OCI-LY7 (cell line): Measurements from ENCODE around the gene CLSTN3. TPM values are rescaled to one million over a fixed set of nuclear protein-coding genes. Genes with fewer than 3 reads are reported as not detected.

Experiments
- BruUV-seq: library from RNA; stranded (reverse); fragments of 400-500 nt; replicated peaks from 2 replicates; lab custom pipeline; 2021; lab: Mats Ljungman, UMichigan
- CTCF ChIA-PET: fragments of 300-600 bp; sonication (Branson Sonifier 250); formaldehyde crosslinking; loops from one replicate; lab custom pipeline; 2022; ENCODE audit warnings: antibody characterized with exemption; ENCODE audit not compliant: unreplicated experiment; lab: Charles Lee
- POLR2A ChIA-PET: fragments of 300-600 bp; sonication (Branson Sonifier 250); formaldehyde crosslinking; loops from one replicate; lab custom pipeline; 2022; ENCODE audit warnings: antibody characterized with exemption; lab: Charles Lee
- DNase-seq: peaks from one replicate; pipeline ENCODE4 v3.0.0-alpha.2; 2015; ENCODE audit warnings: low spot score
- H2AFZ ChIP-seq: fragments of 200-600 bp; sonication (generic), shearing (Covaris generic); 2 replicates; pipeline ENCODE4 v1.6.1; 2014; ENCODE audit warnings: mild to moderate bottlenecking, antibody characterized with exemption, low read length, moderate library complexity
- H3K27ac ChIP-seq: fragments of 200-600 bp; sonication (generic); 2 replicates; pipeline ENCODE4 v1.5.1; 2014; ENCODE audit warnings: mixed run types, low read depth, mild to moderate bottlenecking, moderate library complexity, low read length, inconsistent platforms; ENCODE audit not compliant: poor library complexity, severe bottlenecking
- H3K36me3 ChIP-seq: fragments of 200-600 bp; sonication (generic); 2 replicates; pipeline ENCODE4 v1.6.1; 2014; ENCODE audit warnings: mild to moderate bottlenecking, antibody characterized with exemption, low read length, moderate library complexity, mixed read lengths; ENCODE audit not compliant: insufficient read depth
- H3K4me1 ChIP-seq: fragments of 200-600 bp; sonication (generic); 2 replicates; pipeline ENCODE4 v1.5.1; 2014; ENCODE audit warnings: mild to moderate bottlenecking, low read length; ENCODE audit not compliant: insufficient read depth, poor library complexity, severe bottlenecking
- H3K4me2 ChIP-seq: fragments of 200-600 bp; sonication (generic); 2 replicates; pipeline ENCODE4 v1.6.1; 2014; ENCODE audit warnings: mild to moderate bottlenecking, low read length
- H3K4me3 ChIP-seq: fragments of 200-600 bp; sonication (generic); 2 replicates; pipeline ENCODE4 v1.5.1; 2014; ENCODE audit warnings: mild to moderate bottlenecking, low read depth, low read length; ENCODE audit not compliant: poor library complexity, severe bottlenecking
- H3K79me2 ChIP-seq: fragments of 200-600 bp; sonication (generic); 2 replicates; pipeline ENCODE4 v1.6.1; 2016; ENCODE audit warnings: low read depth, mild to moderate bottlenecking, low read length, moderate library complexity, mixed read lengths; ENCODE audit not compliant: insufficient read depth
- H3K9me2 ChIP-seq: fragments of 200-600 bp; sonication (generic); 2 replicates; pipeline ENCODE4 v1.6.1; 2016; ENCODE audit warnings: mild to moderate bottlenecking, low read length, mixed read lengths; ENCODE audit not compliant: insufficient read depth
- H3K9me3 ChIP-seq: fragments of 200-600 bp; sonication (generic); 2 replicates; pipeline ENCODE4 v1.6.1; 2014; ENCODE audit warnings: mild to moderate bottlenecking, mixed run types, low read length, mixed read lengths
- H4K20me1 ChIP-seq: fragments of 200-600 bp; sonication (generic); 2 replicates; pipeline ENCODE4 v1.6.1; 2014; ENCODE audit warnings: mild to moderate bottlenecking, antibody characterized with exemption, low read length, moderate library complexity, mixed read lengths; ENCODE audit not compliant: insufficient read depth
- CTCF ChIP-seq: fragments of 200-600 bp; sonication (generic); conservative IDR thresholded peaks from 2 replicates; pipeline ENCODE4 v1.5.1; 2014; ENCODE audit warnings: mild to moderate bottlenecking, antibody characterized with exemption, low read length, moderate library complexity, mixed read lengths
- EZH2phosphoT487 ChIP-seq: fragments of 200-600 bp; sonication (generic); IDR thresholded peaks from 2 replicates; pipeline ENCODE4 v1.6.1; 2018; ENCODE audit warnings: low read depth, borderline replicate concordance, mild to moderate bottlenecking, mixed run types, antibody characterized with exemption, low read length, moderate library complexity, mixed read lengths
- intact Hi-C: fragments of 100-400 bp; cut with micrococcal nuclease; formaldehyde crosslinking; loops from one replicate; pipeline ENCODE4 v1.10.0; 2022; ENCODE audit not compliant: unreplicated experiment
- total RNA-seq, 2 experiments: library from RNA; depleted of rRNA in 1 of 2; stranded (reverse); fragments of >200 nt in 1 of 2; shearing (Covaris generic) in 1 of 2; gene quantifications; 2 replicates each; pipeline ENCODE4 v1.2.3, GENCODE V29; 2014 to 2022

CLSTN3 gene
- total RNA-seq, 2 experiments from 2014 or later = 18.5 to 34.2 TPM

- peak overlapping the region; percentile 85 for H3K4me3 ChIP-seq
- POLR2A ChIA-PET = interaction anchor here (0.6 kb wide), 1 partner anchor 883 kb away, joined by 3 read pairs; no protein-coding TSS in a partner anchor
Observed at GRCh38 chr12:7190268-7191055, 60.3 kb downstream of the CLSTN3 start.

GRCh38 chr12:7193674-7194073 is 63.5 kb downstream of the CLSTN3 start:
- Histone ChIP-seq H3K4me3 (no peak overlapping the region), H3K9me2 (no peaks in the 10 kb centered on the region), H2AFZ (no peak overlapping the region), H3K4me1 (peaks cover 20% of the 10 kb centered on the region), H3K79me2 (peaks cover 37% of the 10 kb centered on the region; the same call in 1 of the 2 replicates), H3K9me3 (no peaks in the 10 kb centered on the region), H3K36me3 (peaks cover 60% of the 10 kb centered on the region), H3K27ac (no peak overlapping the region), H4K20me1 (no peaks in the 10 kb centered on the region; the same call in 1 of the 2 replicates), H3K4me2 (no peak overlapping the region)
- ChIA-PET CTCF (no interaction called here), POLR2A (interaction anchor here (0.6 to 1.3 kb wide), 6 partner anchors 11 to 764 kb away, joined by 3 to 6 read pairs (median 4); partner anchors contain the start of gene CLSTN3)
- intact Hi-C loops = loop anchor here (5.0 kb wide), 2 partner anchors 321 to 889 kb away; partner anchors contain the start of genes NECAP1 and SPSB2
- TF ChIP-seq EZH2phosphoT487 (no peak), CTCF (no peak)
- no TSS peak for BruUV-seq
- DNase-seq = no peak

More at GRCh38 chr12:7190268-7191055, 60.3 kb downstream of the CLSTN3 start:
- peak; percentile 65 for DNase-seq
- Histone ChIP-seq H3K79me2 (peaks cover 33% of the 10 kb centered on the region; the same call in 1 of the 2 replicates), H4K20me1 (no peaks in the 10 kb centered on the region; the same call in 1 of the 2 replicates), H2AFZ (peak overlapping the region; percentile 2; the same call in 1 of the 2 replicates), H3K27ac (peak overlapping the region; percentile 72), H3K4me2 (peak overlapping the region; percentile 90), H3K4me1 (peaks cover 26% of the 10 kb centered on the region), H3K9me2 (no peaks in the 10 kb centered on the region), H3K9me3 (no peaks in the 10 kb centered on the region), H3K36me3 (peaks cover 44% of the 10 kb centered on the region)
- intact Hi-C loops = loop anchor here (5.0 kb wide), 2 partner anchors 318 to 892 kb away; partner anchors contain the start of genes NECAP1 and SPSB2
- CTCF ChIA-PET = interaction anchor here (1.0 kb wide), 1 partner anchor 20 kb away, joined by 3 read pairs; no protein-coding TSS in a partner anchor
- no TSS peak for BruUV-seq
- TF ChIP-seq EZH2phosphoT487 (no peak), CTCF (no peak)
